MCF 10A (cell line): Measurements from ENCODE around the gene CCDC78. TPM values are rescaled to one million over a fixed set of nuclear protein-coding genes. Genes with fewer than 3 reads are reported as not detected.

Source experiments
- BruUV-seq: library from RNA; stranded (reverse); fragments of 400-500 nt; replicated peaks from 2 replicates; lab custom pipeline; 2021; lab: Mats Ljungman, UMichigan
- CTCF ChIA-PET: fragments of 300-600 bp; sonication (Branson Sonifier 250); formaldehyde crosslinking; extraction: SDS; loops from one replicate; lab custom pipeline; 2021; ENCODE audit warnings: antibody characterized with exemption, inconsistent platforms; lab: Yijun Ruan, JAX
- POLR2A ChIA-PET: fragments of 300-600, 350-650 bp; sonication (Branson Sonifier 250); formaldehyde crosslinking; extraction: SDS; loops from one replicate; lab custom pipeline; 2020; ENCODE audit warnings: antibody characterized with exemption, inconsistent platforms; lab: Yijun Ruan, JAX
- DNase-seq: peaks from one replicate; pipeline ENCODE4 v3.0.0-alpha.2; 2018; ENCODE audit not compliant: unreplicated experiment
- H3K27ac Mint-ChIP-seq: one replicate; pipeline ENCODE4 v1.8.0; 2022; ENCODE audit warnings: mild to moderate bottlenecking, low read depth, mixed read lengths; ENCODE audit not compliant: unreplicated experiment
- H3K27me3 Mint-ChIP-seq: one replicate; pipeline ENCODE4 v1.8.0; 2022; ENCODE audit warnings: mixed read lengths; ENCODE audit not compliant: insufficient read depth, unreplicated experiment
- H3K36me3 Mint-ChIP-seq: one replicate; pipeline ENCODE4 v1.8.0; 2022; ENCODE audit warnings: mild to moderate bottlenecking, moderate library complexity, mixed read lengths; ENCODE audit not compliant: insufficient read depth, unreplicated experiment
- H3K4me1 Mint-ChIP-seq: one replicate; pipeline ENCODE4 v1.8.0; 2022; ENCODE audit warnings: mixed read lengths; ENCODE audit not compliant: insufficient read depth, unreplicated experiment
- H3K4me3 Mint-ChIP-seq: one replicate; pipeline ENCODE4 v1.8.0; 2022; ENCODE audit warnings: mild to moderate bottlenecking, moderate library complexity, mixed read lengths; ENCODE audit not compliant: unreplicated experiment
- H3K9me3 Mint-ChIP-seq: one replicate; pipeline ENCODE4 v1.8.0; 2022; ENCODE audit warnings: mixed read lengths; ENCODE audit not compliant: unreplicated experiment
- intact Hi-C: fragments of 100-400 bp; cut with micrococcal nuclease; formaldehyde crosslinking; loops from 2 replicates; pipeline ENCODE4 v1.14.1; 2022
- total RNA-seq: library from RNA; stranded (reverse); gene quantifications from 2 replicates; pipeline ENCODE4 v1.2.3, GENCODE V29; 2022
- TF ChIP-seq, protein P1 (sequence below): fragments of 200-600 bp; IDR thresholded peaks from one replicate; pipeline ENCODE4 v1.8.0; 2022; ENCODE audit warnings: antibody characterized with exemption, mild to moderate bottlenecking; ENCODE audit not compliant: unreplicated experiment

Gene CCDC78
- total RNA-seq, 1 experiment from 2014 or later: 6.0 TPM

- POLR2A ChIA-PET: interaction anchor here (0.6 to 2.9 kb wide), 27 partner anchors 9 to 1448 kb away, joined by 3 to 25 read pairs (median 4); partner anchors contain the start of genes ANTKMT, CAPN15, CCDC78 and CHTF18
- no TSS peak for BruUV-seq
- TF ChIP-seq, protein P1, sequence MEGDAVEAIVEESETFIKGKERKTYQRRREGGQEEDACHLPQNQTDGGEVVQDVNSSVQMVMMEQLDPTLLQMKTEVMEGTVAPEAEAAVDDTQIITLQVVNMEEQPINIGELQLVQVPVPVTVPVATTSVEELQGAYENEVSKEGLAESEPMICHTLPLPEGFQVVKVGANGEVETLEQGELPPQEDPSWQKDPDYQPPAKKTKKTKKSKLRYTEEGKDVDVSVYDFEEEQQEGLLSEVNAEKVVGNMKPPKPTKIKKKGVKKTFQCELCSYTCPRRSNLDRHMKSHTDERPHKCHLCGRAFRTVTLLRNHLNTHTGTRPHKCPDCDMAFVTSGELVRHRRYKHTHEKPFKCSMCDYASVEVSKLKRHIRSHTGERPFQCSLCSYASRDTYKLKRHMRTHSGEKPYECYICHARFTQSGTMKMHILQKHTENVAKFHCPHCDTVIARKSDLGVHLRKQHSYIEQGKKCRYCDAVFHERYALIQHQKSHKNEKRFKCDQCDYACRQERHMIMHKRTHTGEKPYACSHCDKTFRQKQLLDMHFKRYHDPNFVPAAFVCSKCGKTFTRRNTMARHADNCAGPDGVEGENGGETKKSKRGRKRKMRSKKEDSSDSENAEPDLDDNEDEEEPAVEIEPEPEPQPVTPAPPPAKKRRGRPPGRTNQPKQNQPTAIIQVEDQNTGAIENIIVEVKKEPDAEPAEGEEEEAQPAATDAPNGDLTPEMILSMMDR: no peak
- Mint-ChIP-seq H3K27ac (peak overlapping the region; percentile 67), H3K27me3 (no peaks in the 10 kb centered on the region), H3K4me1 (peaks cover 17% of the 10 kb centered on the region), H3K36me3 (peaks cover 17% of the 10 kb centered on the region), H3K4me3 (peak overlapping the region; percentile 83), H3K9me3 (no peaks in the 10 kb centered on the region)
- intact Hi-C loops: no loop called here
- DNase-seq: peak; percentile 71
- CTCF ChIA-PET: interaction anchor here (0.5 to 2.9 kb wide), 12 partner anchors 9 to 1305 kb away, joined by 3 to 15 read pairs (median 4); partner anchors contain the start of genes ANTKMT, CCDC78 and METRN
These were observed 19.1 kb downstream of the CCDC78 start for GRCh38 chr16:707062-707538.

GRCh38 chr16:706189-707061 is 19.8 kb downstream of the CCDC78 start:
- Mint-ChIP-seq H3K4me1 (peaks cover 17% of the 10 kb centered on the region), H3K27me3 (no peaks in the 10 kb centered on the region), H3K4me3 (peak overlapping the region; percentile 83), H3K9me3 (no peaks in the 10 kb centered on the region), H3K36me3 (peaks cover 20% of the 10 kb centered on the region), H3K27ac (peak overlapping the region; percentile 67)
- intact Hi-C loops: no loop called here
- BruUV-seq: no TSS peak
- ChIA-PET CTCF (interaction anchor here (0.5 to 2.9 kb wide), 6 partner anchors 9 to 1305 kb away, joined by 3 to 15 read pairs (median 4); partner anchors contain the start of genes CCDC78 and METRN), POLR2A (interaction anchor here (0.6 to 3.2 kb wide), 25 partner anchors 8 to 1449 kb away, joined by 3 to 25 read pairs (median 5); partner anchors contain the start of genes ANTKMT, CAPN15, CCDC78 and CHTF18)
- no peak for DNase-seq
- TF ChIP-seq, protein P1: no peak

- peak within 1 kb of the TSS; percentile 67 for H3K27ac Mint-ChIP-seq
- intact Hi-C loops: no loop called here
- no TSS peak for BruUV-seq
- peaks cover 15% of the 10 kb centered on the region for H3K36me3 Mint-ChIP-seq
- POLR2A ChIA-PET: interaction anchor here (0.9 to 3.2 kb wide), 10 partner anchors 10 to 32 kb away, joined by 3 to 24 read pairs (median 14); partner anchors contain the start of genes ANTKMT, HAGHL, METRN and STUB1
- TF ChIP-seq, protein P1: no peak
- CTCF ChIA-PET: interaction anchor here (0.5 to 1.5 kb wide), 2 partner anchors 102 to 351 kb away, joined by 3 to 4 read pairs; no protein-coding TSS in a partner anchor
- peaks cover 17% of the 10 kb centered on the region for H3K4me1 Mint-ChIP-seq
- no peaks in the 10 kb centered on the region for H3K27me3 Mint-ChIP-seq
- H3K4me3 Mint-ChIP-seq: peak within 1 kb of the TSS; percentile 83
- DNase-seq: peak; percentile 63
- no peaks in the 10 kb centered on the region for H3K9me3 Mint-ChIP-seq
These were observed 20.6 kb downstream of the CCDC78 start, which contains the start of gene FBXL16 for GRCh38 chr16:705431-706188. FBXL16 (minus strand) TSS chr16:705801; CDS start chr16:697405, 8,396 bp downstream.
